Measurements from ENCODE around the gene USP10. TPM values are rescaled to one million over a fixed set of nuclear protein-coding genes. Genes with fewer than 3 reads are reported as not detected.

The USP10 gene
- total RNA-seq, 2 donors from 2014 or later: 148 to 149 TPM

GRCh38 chr16:84791088-84791487 is 91.3 kb downstream of the USP10 start:
- no peak for DNase-seq
- H3K4me3 Mint-ChIP-seq: no peak overlapping the region
- H3K36me3 ChIP-seq (ENCODE audit: control insufficient read depth, insufficient read depth, low read length): no peaks in the 10 kb centered on the region
- no peak overlapping the region for H3K4me3 ChIP-seq (ENCODE audit: low read length)
- WGBS, 2 experiments (ENCODE audit: insufficient coverage in 1 of 2, insufficient read length in 1 of 2): 92 to 93% methylated on average over 12 of the region's 12 CpGs
- H3K4me1 Mint-ChIP-seq: peaks cover 2% of the 10 kb centered on the region
- H3K27ac Mint-ChIP-seq: no peak overlapping the region
- H3K9ac ChIP-seq (ENCODE audit: extremely low read depth, low read length, poor library complexity, severe bottlenecking): no peak overlapping the region
- no peaks in the 10 kb centered on the region for H3K4me1 ChIP-seq (ENCODE audit: control insufficient read depth, insufficient read depth, low read length)
- H3K27ac ChIP-seq (ENCODE audit: low read depth, low read length): no peak overlapping the region
- no peaks in the 10 kb centered on the region for H3K27me3 Mint-ChIP-seq (ENCODE audit: insufficient read depth)
- no peaks in the 10 kb centered on the region for H3K27me3 ChIP-seq (ENCODE audit: control insufficient read depth, insufficient read depth, low read length, poor library complexity, severe bottlenecking)
- H3K9me3 ChIP-seq (ENCODE audit: control insufficient read depth, low read length): no peaks in the 10 kb centered on the region
- no peak for TF ChIP-seq CTCF (conservative IDR thresholded peaks at IDR 0.05)
- H3K36me3 Mint-ChIP-seq (ENCODE audit: low read depth): no peaks in the 10 kb centered on the region
- no peaks in the 10 kb centered on the region for H3K9me3 Mint-ChIP-seq

- no peaks in the 10 kb centered on the region for H3K4me1 Mint-ChIP-seq
- Histone ChIP-seq H3K27ac (ENCODE audit: low read depth, low read length) (no peak overlapping the region), H3K9me3 (ENCODE audit: control insufficient read depth, low read length) (no peaks in the 10 kb centered on the region), H3K9ac (ENCODE audit: extremely low read depth, low read length, poor library complexity, severe bottlenecking) (no peak overlapping the region), H3K4me3 (ENCODE audit: low read length) (no peak overlapping the region), H3K4me1 (ENCODE audit: control insufficient read depth, insufficient read depth, low read length) (no peaks in the 10 kb centered on the region), H3K27me3 (ENCODE audit: control insufficient read depth, insufficient read depth, low read length, poor library complexity, severe bottlenecking) (no peaks in the 10 kb centered on the region), H3K36me3 (ENCODE audit: control insufficient read depth, insufficient read depth, low read length) (no peaks in the 10 kb centered on the region)
- WGBS, 2 experiments (ENCODE audit: insufficient coverage in 1 of 2, insufficient read length in 1 of 2): 93 to 100% methylated on average over 3 to 6 of the region's 6 CpGs
- H3K4me3 Mint-ChIP-seq: no peak overlapping the region
- TF ChIP-seq CTCF (conservative IDR thresholded peaks at IDR 0.05): no peak
- H3K27me3 Mint-ChIP-seq (ENCODE audit: insufficient read depth): no peaks in the 10 kb centered on the region
- H3K36me3 Mint-ChIP-seq (ENCODE audit: low read depth): no peaks in the 10 kb centered on the region
- no peak for DNase-seq
- H3K27ac Mint-ChIP-seq: no peak overlapping the region
- no peaks in the 10 kb centered on the region for H3K9me3 Mint-ChIP-seq
Measured at GRCh38 chr16:84791501-84791900, 91.7 kb downstream of the USP10 start.

- H3K9ac ChIP-seq (ENCODE audit: extremely low read depth, low read length, poor library complexity, severe bottlenecking): no peak overlapping the region
- Mint-ChIP-seq H3K36me3 (ENCODE audit: low read depth) (no peaks in the 10 kb centered on the region), H3K9me3 (no peaks in the 10 kb centered on the region), H3K4me1 (no peaks in the 10 kb centered on the region), H3K27ac (no peak overlapping the region), H3K27me3 (ENCODE audit: insufficient read depth) (no peaks in the 10 kb centered on the region), H3K4me3 (no peak overlapping the region)
- 93 to 94% methylated on average over 3 to 6 of the region's 6 CpGs for WGBS, 2 experiments (ENCODE audit: insufficient coverage in 1 of 2, insufficient read length in 1 of 2)
- no peaks in the 10 kb centered on the region for H3K27me3 ChIP-seq (ENCODE audit: control insufficient read depth, insufficient read depth, low read length, poor library complexity, severe bottlenecking)
- no peak for DNase-seq
- H3K9me3 ChIP-seq (ENCODE audit: control insufficient read depth, low read length): no peaks in the 10 kb centered on the region
- no peak for TF ChIP-seq CTCF (conservative IDR thresholded peaks at IDR 0.05)
- no peaks in the 10 kb centered on the region for H3K4me1 ChIP-seq (ENCODE audit: control insufficient read depth, insufficient read depth, low read length)
- H3K4me3 ChIP-seq (ENCODE audit: low read length): no peak overlapping the region
- H3K27ac ChIP-seq (ENCODE audit: low read depth, low read length): no peak overlapping the region
- H3K36me3 ChIP-seq (ENCODE audit: control insufficient read depth, insufficient read depth, low read length): no peaks in the 10 kb centered on the region
Measured at GRCh38 chr16:84794186-84794585, 94.4 kb downstream of the USP10 start.
